HuH-7 (cell line): ENCODE results near the gene SCN5A.

Experiments
- DNase-seq: peaks from one replicate; pipeline ENCODE4 v3.0.0; 2011; ENCODE audit warnings: low spot score

SCN5A gene

DNA sequence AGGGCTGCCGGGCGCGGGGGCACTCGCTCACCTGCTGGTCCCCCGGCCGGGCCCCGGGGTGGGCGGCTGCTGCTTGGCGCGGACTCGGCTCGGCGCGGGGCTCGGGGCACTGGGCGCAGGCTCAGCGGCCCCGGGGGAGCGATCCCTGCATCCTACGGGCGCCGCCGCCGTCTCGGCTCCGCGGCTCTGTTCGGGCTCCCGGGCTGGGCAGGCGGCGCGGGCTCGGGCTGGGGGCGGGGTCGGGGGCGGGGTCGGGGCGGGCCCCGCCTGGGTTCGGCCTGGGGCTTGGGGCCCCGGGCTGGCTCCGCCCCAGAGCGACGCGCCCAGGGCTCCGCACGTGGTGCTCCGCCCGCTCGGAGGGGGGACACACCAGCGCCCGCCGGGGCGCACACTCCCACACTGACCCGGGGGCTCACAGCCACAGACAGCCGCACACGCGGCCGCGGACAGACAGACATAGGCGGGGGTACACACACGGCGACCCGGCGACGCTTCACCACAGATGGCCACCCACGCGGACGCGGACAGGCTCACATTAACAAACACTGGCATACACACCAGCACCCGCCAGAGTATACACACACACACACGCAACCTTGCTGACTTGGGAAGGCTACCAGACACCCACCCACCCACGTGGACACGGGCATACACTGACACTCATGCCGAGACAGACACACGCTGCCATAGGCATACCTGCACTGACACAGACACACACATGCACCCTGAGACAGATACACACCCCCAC is at the start of gene SCN5A:
Gene SCN5A, minus strand, starts transcription at position 188 of the 748 bp plus-strand sequence. CDS start 16,380 bp downstream, outside the sequence.
- peak; percentile 77 for DNase-seq

DNA sequence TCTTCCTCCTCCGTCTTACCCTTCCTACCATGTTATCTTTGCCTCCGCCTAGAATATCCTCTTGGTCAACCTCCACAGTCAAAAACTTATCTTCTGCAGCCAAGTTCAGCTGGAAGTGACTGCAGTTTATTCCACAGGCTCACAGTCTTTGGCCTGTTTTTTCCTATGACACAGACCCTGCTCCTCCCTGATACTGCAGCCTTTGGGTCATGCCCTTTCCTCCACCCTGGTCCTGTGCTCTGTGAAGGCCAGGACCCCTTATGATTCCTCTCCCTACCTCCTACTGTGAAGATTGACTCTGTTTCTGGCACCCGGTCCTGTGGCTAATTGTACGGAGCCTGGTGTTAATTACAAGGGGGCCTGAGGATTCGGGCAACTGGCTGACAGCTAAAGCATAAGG is 49.3 kb upstream of the SCN5A start:
- no peak for DNase-seq

GRCh38 chr3:38698061-38698460 is 48.6 kb upstream of the SCN5A start:
- DNase-seq: no peak

DNA sequence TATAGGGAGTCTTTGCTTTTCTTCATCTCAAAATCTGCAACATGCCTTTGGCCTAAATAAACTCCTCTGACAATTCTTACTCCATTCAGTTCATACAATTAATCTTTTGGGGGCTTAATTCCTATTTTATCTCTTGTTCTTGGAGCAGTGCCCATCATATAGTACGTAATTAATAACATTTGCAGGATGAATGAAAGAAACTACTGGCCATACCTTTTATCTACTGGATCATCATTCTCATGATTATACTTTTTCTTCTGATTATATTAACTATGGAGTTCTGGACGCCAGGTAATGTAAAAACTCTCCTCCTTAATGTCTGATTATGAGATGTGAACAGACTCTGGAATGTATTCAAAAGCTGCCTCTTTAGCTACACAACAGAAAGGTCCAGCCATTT is 46.5 kb upstream of the SCN5A start:
- no peak for DNase-seq

- DNase-seq: no peak
These were observed 40.7 kb upstream of the SCN5A start for GRCh38 chr3:38690185-38690584.

DNA sequence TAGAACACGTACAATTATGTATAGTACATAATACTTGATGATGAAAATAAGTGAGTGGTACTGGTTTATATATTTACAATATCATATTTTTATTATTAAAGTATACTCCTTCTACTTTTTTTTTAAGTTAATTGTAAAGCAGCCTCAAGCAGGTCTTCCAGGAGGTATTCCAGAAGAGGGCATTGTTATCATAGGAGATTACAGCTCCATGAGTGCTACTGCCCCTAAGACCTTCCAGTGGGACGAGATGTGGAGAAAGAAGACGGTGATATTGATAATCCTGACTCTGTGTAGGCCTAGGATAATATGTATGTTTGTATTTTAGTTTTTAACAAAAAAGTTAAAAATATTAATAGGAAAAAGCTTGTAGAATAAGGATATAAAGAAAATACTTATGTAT is 40.3 kb upstream of the SCN5A start:
- DNase-seq: no peak

DNA sequence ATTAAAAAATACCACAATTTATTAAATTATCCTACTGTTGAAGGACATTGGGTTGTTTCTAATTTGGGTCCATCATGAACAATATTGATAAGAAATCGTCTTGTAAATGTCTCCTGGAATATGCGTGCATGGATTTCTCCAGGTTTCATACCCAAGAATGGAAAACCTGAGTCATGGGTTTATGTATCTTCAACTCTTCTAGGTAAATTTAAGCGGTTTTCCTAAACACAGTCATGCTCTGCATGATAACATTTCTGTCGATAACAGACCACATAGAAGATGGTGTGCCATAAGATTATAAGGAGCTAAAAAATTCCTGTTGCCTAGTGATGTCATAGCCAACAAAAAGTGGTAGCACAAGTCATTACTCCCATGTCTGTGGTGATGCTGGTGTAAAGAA is 39.9 kb upstream of the SCN5A start:
- no peak for DNase-seq

DNA sequence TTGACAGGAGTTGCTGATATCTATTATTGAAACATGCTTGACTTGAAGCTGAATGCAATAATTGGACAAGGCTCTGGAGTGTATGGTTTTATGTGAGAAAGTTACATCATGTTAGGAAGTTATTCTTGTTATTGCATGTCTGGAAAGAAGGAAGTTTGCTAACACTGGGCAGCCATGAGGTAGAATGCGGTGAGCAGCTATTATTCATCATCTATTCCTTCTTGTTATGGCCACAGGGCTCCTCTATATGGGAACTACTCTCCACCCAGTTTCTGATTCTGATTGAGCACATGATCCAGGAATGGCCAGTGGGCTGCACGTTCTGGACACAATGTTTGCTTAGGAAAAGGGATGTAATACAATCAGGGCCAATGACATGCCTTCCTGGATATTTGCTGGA is 37.8 kb upstream of the SCN5A start:
- DNase-seq: no peak

DNA sequence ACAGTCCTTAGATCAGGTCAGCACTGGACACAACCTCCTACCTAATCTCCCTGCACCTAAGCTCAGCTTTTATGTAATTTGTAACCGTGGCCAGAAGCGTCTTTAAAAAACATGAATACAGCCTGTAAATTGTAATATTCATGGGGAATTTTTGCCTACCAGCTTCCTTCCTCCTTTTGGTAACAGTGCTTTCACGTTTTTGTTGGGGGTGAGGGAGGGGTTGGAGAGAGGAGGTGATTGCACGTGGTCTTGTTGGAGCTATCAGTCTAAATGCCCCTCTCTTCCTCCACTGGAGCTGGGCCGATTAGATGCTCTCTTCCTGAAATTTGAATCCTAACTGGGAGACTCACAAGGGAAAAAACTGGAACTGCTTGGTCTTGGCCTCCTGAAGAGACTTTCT is 35.1 kb upstream of the SCN5A start:
- DNase-seq: no peak

- no peak for DNase-seq
These were observed 20.2 kb upstream of the SCN5A start for GRCh38 chr3:38669668-38670067.

DNA sequence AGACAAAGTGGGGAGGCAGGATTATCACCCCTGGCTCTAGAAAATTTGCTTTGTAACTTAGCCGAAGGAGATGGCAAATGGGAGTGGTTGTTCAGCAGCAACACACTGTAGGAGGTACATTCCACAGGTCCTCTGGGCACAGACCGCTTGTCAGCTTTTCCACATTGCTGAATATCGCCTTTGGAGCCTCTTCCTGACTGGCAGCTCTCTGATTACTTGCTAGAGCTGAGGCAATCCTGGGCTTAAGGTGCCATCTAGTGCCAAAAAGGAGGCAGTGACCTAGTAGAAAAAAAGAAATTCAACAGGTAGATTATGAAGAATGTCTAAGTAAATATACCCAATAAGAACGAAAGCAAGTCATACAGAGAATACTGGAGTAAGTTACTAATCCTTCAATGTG is 13.1 kb upstream of the SCN5A start:
- no peak for DNase-seq

- no peak for DNase-seq
These were observed 9.4 kb upstream of the SCN5A start for GRCh38 chr3:38658841-38659240.

- DNase-seq: no peak
These were observed 7.9 kb upstream of the SCN5A start for GRCh38 chr3:38657369-38657768.

DNA sequence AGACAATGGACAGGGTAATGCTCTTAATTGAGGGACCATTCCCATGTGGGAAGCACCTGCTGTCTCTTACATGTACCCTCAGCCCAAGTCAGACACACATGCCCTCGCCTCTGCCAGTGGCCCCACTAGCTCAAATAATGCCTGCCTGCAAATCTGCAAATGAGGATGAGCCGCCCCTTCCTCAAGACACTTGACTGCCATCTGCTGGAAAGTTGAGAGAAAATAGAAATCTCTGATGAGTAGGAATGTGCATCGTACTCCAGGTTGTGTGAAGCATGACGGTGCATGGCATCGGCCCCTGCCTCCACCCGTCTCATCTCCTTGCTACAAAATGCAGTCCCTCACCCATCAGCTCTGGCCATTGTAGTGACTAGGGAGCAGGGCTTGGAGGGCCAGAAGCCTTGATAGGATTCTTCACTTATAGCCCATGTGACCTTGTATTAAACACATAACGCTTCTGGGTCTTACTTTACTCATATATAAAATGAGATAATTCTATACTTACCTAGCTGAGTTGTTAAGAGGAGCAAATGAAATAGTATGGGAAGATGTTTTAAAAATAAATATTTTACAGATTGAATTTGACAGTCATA is 6.3 kb upstream of the SCN5A start:
- DNase-seq: peak; percentile 62

DNA sequence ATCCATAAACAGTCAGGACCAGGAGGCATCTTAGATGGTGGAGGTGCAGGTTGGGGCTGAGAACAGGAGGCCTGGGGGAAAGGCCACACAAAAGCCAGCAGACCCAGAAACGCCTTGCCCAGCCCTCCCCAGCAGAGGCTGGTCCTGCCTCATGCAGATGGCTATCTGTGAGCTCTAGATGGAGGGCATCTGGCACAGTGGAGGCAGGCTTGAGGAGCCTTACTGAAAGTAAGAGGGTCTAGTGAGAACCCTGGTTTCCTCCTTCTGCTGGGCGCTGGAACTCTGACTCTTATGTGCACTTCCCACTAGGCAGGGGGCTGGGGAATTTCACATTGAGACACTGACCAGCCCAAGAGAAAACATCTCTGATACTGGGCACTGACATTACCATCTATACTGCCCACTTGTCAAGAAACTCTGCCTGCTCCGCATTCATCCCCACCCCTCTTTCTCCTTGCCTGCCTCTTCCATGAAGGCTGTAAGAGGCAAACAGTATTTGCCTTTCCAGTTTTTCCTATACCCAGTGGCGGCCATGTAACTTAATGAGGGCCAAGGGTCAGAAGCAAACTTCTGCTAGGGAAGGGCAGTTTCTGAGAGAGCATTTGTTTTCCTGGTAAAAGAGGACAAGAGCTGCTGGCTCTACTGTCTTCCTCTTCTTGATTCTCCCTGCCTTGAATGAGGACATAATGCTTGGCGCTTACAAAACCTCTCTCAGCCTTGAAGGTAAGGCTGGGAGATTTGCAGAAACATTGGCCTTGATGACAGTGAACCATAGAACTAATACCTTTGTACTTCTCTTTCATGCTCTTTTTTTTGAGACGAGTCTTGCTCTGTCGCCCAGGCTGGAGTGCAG is 4.4 kb upstream of the SCN5A start:
- no peak for DNase-seq

- DNase-seq: no peak
These were observed 3.4 kb upstream of the SCN5A start for GRCh38 chr3:38652934-38653333.

GRCh38 chr3:38651153-38651789 is 1.8 kb upstream of the SCN5A start:
- peak; percentile 77 for DNase-seq

- DNase-seq: peak; percentile 3
These were observed 913 bp upstream of the SCN5A start for GRCh38 chr3:38650248-38650951.

- peak; percentile 20 for DNase-seq
These were observed 608 bp downstream of the SCN5A start for GRCh38 chr3:38648659-38649499.

GRCh38 chr3:38648024-38648658 is 1.3 kb downstream of the SCN5A start:
- DNase-seq: peak; percentile 5
